GM12878 (cell line): ENCODE data around the gene TMBIM6. TPM values are rescaled to one million over a fixed set of nuclear protein-coding genes. Genes with fewer than 3 reads are reported as not detected.

Experiments used
- ATAC-seq: fragments of 200-7000 bp; cut with Tn5 transposase; 3 replicates; pipeline ENCODE4 v1.9.1; 2020; ENCODE audit warnings: mild to moderate bottlenecking, moderate library complexity
- BruUV-seq: library from RNA; stranded (reverse); fragments of 400-500 nt; replicated peaks from 2 replicates; lab custom pipeline; 2021; lab: Mats Ljungman, UMichigan
- CTCF ChIA-PET: fragments of 300-600 bp; sonication (Branson Sonifier 250); formaldehyde crosslinking; extraction: SDS; loops from one replicate; lab custom pipeline; 2021; ENCODE audit warnings: inconsistent platforms; lab: Yijun Ruan, JAX
- POLR2A ChIA-PET: fragments of 350-600 bp; formaldehyde crosslinking; extraction: SDS; loops from one replicate; lab custom pipeline; 2021; ENCODE audit warnings: inconsistent platforms; lab: Charles Lee
- RAD21 ChIA-PET: fragments of 300-600 bp; sonication (Branson Sonifier 250); formaldehyde crosslinking; loops from one replicate; lab custom pipeline; 2023; ENCODE audit warnings: antibody characterized with exemption; ENCODE audit not compliant: unreplicated experiment; lab: Charles Lee
- SMC1A ChIA-PET: fragments of 300-600 bp; sonication (Branson Sonifier 250); formaldehyde crosslinking; loops from one replicate; lab custom pipeline; 2023; ENCODE audit not compliant: unreplicated experiment, uncharacterized antibody; lab: Charles Lee
- DNase-seq: peaks from one replicate; pipeline ENCODE4 v3.0.0-alpha.2; 2011; ENCODE audit warnings: low read depth, low spot score
- FAIRE-seq: peaks from 3 replicates; lab custom pipeline; 2011; peaks lifted over from hg19 to GRCh38; lab: Jason Lieb, UNC
- H2AFZ ChIP-seq: 2 replicates; pipeline ENCODE4 v1.6.0; 2011; ENCODE audit warnings: low read depth, low read length, control low read depth; ENCODE audit not compliant: control insufficient read depth
- H3K27ac ChIP-seq: 2 replicates; pipeline ENCODE4 v1.5.1; 2011; ENCODE audit warnings: control low read depth; ENCODE audit not compliant: control insufficient read depth, insufficient read depth
- H3K27me3 ChIP-seq, 2 experiments: replicated peaks in 1 of 2; 2 replicates each; pipeline versions ENCODE4 v1.6.0 to v1.6.1; 2011; ENCODE audit warnings: low read length in 1 of 2; ENCODE audit not compliant: control insufficient read depth in 2 of 2, insufficient read depth in 2 of 2
- H3K36me3 ChIP-seq, 2 experiments: 2 replicates each; pipeline ENCODE4 v1.5.1; 2011; ENCODE audit warnings: low read length in 1 of 2; ENCODE audit not compliant: control insufficient read depth in 2 of 2, insufficient read depth in 2 of 2
- H3K4me1 ChIP-seq: 2 replicates; pipeline ENCODE4 v1.6.1; 2011; ENCODE audit warnings: mild to moderate bottlenecking, low read length, moderate library complexity, mixed read lengths; ENCODE audit not compliant: control insufficient read depth, insufficient read depth
- H3K4me2 ChIP-seq: 2 replicates; pipeline ENCODE4 v1.6.0; 2011; ENCODE audit warnings: control low read depth; ENCODE audit not compliant: control insufficient read depth, insufficient read depth
- H3K4me3 ChIP-seq: fragments of 200-600 bp; sonication (generic); 2 replicates; pipeline ENCODE4 v1.5.1; 2016
- H3K79me2 ChIP-seq: 2 replicates; pipeline ENCODE4 v1.6.0; 2011; ENCODE audit warnings: low read length; ENCODE audit not compliant: control insufficient read depth, insufficient read depth
- H3K9ac ChIP-seq: 2 replicates; pipeline ENCODE4 v1.8.0; 2011; ENCODE audit warnings: low read length, control low read depth, mixed read lengths; ENCODE audit not compliant: control insufficient read depth, insufficient read depth
- H3K9me3 ChIP-seq: replicated peaks from 3 replicates; pipeline ENCODE4 v1.5.1; 2011; ENCODE audit warnings: mild to moderate bottlenecking, low read length; ENCODE audit not compliant: control insufficient read depth, insufficient read depth
- H4K20me1 ChIP-seq: 2 replicates; pipeline ENCODE4 v1.6.0; 2011; ENCODE audit not compliant: control insufficient read depth, insufficient read depth
- ATF3 ChIP-seq: IDR thresholded peaks from 2 replicates; pipeline ENCODE4 v1.6.1; 2011; ENCODE audit warnings: low read depth, mild to moderate bottlenecking, low read length, moderate library complexity, borderline replicate concordance; ENCODE audit errors: extremely low read depth
- BACH1 ChIP-seq: fragments of 450-650 bp; IDR thresholded peaks from 2 replicates; pipeline ENCODE4 v1.6.1; 2017; ENCODE audit warnings: mild to moderate bottlenecking, borderline replicate concordance
- BCL11A ChIP-seq: IDR thresholded peaks from 2 replicates; pipeline ENCODE4 v1.6.1; 2011; ENCODE audit warnings: low read depth, low read length
- E2F8 ChIP-seq: fragments of 450-650 bp; IDR thresholded peaks from 2 replicates; pipeline ENCODE4 v1.6.1; 2018; ENCODE audit warnings: mild to moderate bottlenecking, low read depth, moderate library complexity; ENCODE audit not compliant: partially characterized antibody
- GATAD2B ChIP-seq: fragments of 450-650 bp; conservative IDR thresholded peaks from 2 replicates; pipeline ENCODE4 v1.6.1; 2017; ENCODE audit warnings: low read depth, mild to moderate bottlenecking, moderate library complexity
- HCFC1 ChIP-seq: fragments of 150-350 bp; IDR thresholded peaks from 2 replicates; pipeline ENCODE4 v1.6.1; 2014; ENCODE audit warnings: low read length
- JUND ChIP-seq: IDR thresholded peaks from 2 replicates; pipeline ENCODE4 v1.6.1; 2012; ENCODE audit warnings: low read depth, mild to moderate bottlenecking, low read length, improper control_type of control experiment, moderate library complexity
- MYB ChIP-seq: fragments of 150-350 bp; IDR thresholded peaks from 2 replicates; pipeline ENCODE4 v1.6.1; 2014; ENCODE audit warnings: mild to moderate bottlenecking, low read depth, low read length, borderline replicate concordance
- NFYA ChIP-seq: IDR thresholded peaks from 2 replicates; pipeline ENCODE4 v1.6.1; 2011; ENCODE audit warnings: low read depth, mild to moderate bottlenecking, low read length, improper control_type of control experiment, borderline replicate concordance
- NRF1 ChIP-seq: conservative IDR thresholded peaks from 2 replicates; pipeline ENCODE4 v1.6.1; 2011; ENCODE audit warnings: mild to moderate bottlenecking, low read depth, low read length, improper control_type of control experiment
- SIX5 ChIP-seq: IDR thresholded peaks from 2 replicates; pipeline ENCODE4 v1.6.1; 2011; ENCODE audit warnings: mild to moderate bottlenecking, low read depth, low read length, moderate library complexity; ENCODE audit not compliant: severe bottlenecking
- ZBTB11 ChIP-seq: fragments of 450-650 bp; formaldehyde crosslinking; IDR thresholded peaks from 2 replicates; pipeline ENCODE4 v1.5.0; 2022; ENCODE audit warnings: mild to moderate bottlenecking, missing genetic modification characterization
- WGBS: methylation state at CpG from one replicate; pipeline ENCODE4 v1.1.6; 2016; ENCODE audit warnings: low lambda C conversion rate; ENCODE audit not compliant: insufficient replicate concordance, insufficient coverage; ENCODE audit errors: missing lambda C conversion rate; 5-methylcytosine and 5-hydroxymethylcytosine counted together
- in situ Hi-C: fragments of 300-500 bp; cut with MboI; formaldehyde crosslinking; loops from 9 replicates; pipeline ENCODE4 v1.14.3; 2018; ENCODE audit warnings: mixed read lengths
- intact Hi-C: fragments of 100-400 bp; cut with micrococcal nuclease; formaldehyde crosslinking; loops from one replicate; pipeline ENCODE4 v1.14.2; 2022; ENCODE audit not compliant: unreplicated experiment
- polyA plus RNA-seq, 11 experiments: library from polyadenylated mRNA; depleted of rRNA in 4 of 11; unstranded in 6 of 11; stranded (reverse) in 5 of 11; fragments of >200 nt; fragmentation: Nextera tagmentation in 4 of 11; fragmentation: Illumina TruSeq in 1 of 11; extraction: Ambion mirVana in 4 of 11; extraction: Trizol in 1 of 11; gene quantifications; 1 replicate in 1 of 11; 2 replicates in 10 of 11; pipeline versions ENCODE4 v1.2.1 to v1.2.3, GENCODE V29; 2011 to 2016; ENCODE audit warnings: inconsistent platforms in 2 of 11, missing spikeins in 2 of 11, low read depth in 1 of 11
- total RNA-seq, 4 experiments: library from RNA; depleted of rRNA in 3 of 4; stranded (reverse); fragments of >200 nt in 3 of 4; fragmentation: Illumina TruSeq in 1 of 4; extraction: Trizol in 1 of 4; gene quantifications; 2 replicates each; pipeline versions ENCODE4 v1.2.1 to v1.2.3, GENCODE V29; 2013 to 2021
- TF ChIP-seq, protein P1 (sequence below): IDR thresholded peaks from 2 replicates; pipeline ENCODE4 v1.6.1; 2012; ENCODE audit warnings: low read depth, low read length, improper control_type of control experiment

Gene TMBIM6
- total and polyA plus RNA-seq, 10 of the 15 experiments (the other 5 are each of a cell fraction or from before 2014, with no cell fraction given): 224 to 1,192 (median 379) TPM

DNA sequence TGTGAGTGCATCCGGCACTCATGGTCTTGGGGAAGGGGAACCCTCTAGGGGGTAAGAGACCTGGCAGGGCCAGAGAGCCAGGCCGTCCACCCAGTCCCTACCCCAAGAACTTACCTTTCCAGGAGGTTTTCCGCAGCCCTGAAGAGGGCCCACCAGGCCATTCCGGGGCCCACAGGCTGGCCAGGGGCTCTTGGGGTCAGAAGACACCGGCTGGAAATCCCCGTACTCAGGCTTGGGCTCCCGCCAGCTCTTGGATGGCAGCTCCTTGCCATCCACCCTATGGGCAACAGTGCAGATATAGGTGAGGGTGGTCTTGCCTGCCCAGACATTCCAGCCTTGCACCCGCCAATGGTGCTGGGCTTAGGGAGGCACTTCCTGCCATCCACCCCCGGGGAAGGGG is 52.3 kb downstream of the TMBIM6 start:
- RAD21 ChIA-PET: no interaction called here
- no peak for TF ChIP-seq HCFC1
- TF ChIP-seq JUND: no peak
- TF ChIP-seq E2F8: no peak
- no peak for TF ChIP-seq BACH1
- TF ChIP-seq NFYA: no peak
- no peak for TF ChIP-seq ZBTB11 (CRISPR knock-in tag)
- no peak for TF ChIP-seq ATF3
- no peak for TF ChIP-seq GATAD2B
- TF ChIP-seq, protein P1, sequence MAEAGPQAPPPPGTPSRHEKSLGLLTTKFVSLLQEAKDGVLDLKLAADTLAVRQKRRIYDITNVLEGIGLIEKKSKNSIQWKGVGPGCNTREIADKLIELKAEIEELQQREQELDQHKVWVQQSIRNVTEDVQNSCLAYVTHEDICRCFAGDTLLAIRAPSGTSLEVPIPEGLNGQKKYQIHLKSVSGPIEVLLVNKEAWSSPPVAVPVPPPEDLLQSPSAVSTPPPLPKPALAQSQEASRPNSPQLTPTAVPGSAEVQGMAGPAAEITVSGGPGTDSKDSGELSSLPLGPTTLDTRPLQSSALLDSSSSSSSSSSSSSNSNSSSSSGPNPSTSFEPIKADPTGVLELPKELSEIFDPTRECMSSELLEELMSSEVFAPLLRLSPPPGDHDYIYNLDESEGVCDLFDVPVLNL: no peak
- TF ChIP-seq MYB: no peak
- TF ChIP-seq NRF1: no peak
- no peak for TF ChIP-seq BCL11A
- TF ChIP-seq SIX5: no peak
- Histone ChIP-seq H4K20me1 (no peaks in the 10 kb centered on the region), H3K36me3 (peaks cover 0 to 3% of the 10 kb centered on the region in 2 experiments; a peak in 2 of 4 replicates), H3K27ac (no peak overlapping the region), H2AFZ (no peak overlapping the region), H3K4me3 (no peak overlapping the region), H3K9me3 (no peaks in the 10 kb centered on the region), H3K4me2 (no peak overlapping the region), H3K9ac (no peak overlapping the region), H3K79me2 (no peaks in the 10 kb centered on the region), H3K4me1 (no peaks in the 10 kb centered on the region), H3K27me3 (no peaks in the 10 kb centered on the region)
- SMC1A ChIA-PET: no interaction called here
- ATAC-seq (no peak), DNase-seq (no peak), FAIRE-seq (no peak)
- WGBS: 81% methylated on average over 9 of the region's 9 CpGs
- POLR2A ChIA-PET: no interaction called here
- in situ Hi-C loops: no loop called here
- CTCF ChIA-PET: no interaction called here
- intact Hi-C loops: no loop called here
- no TSS peak for BruUV-seq
